H9 (cell line): ENCODE results near the gene RSPH3. TPM values are rescaled to one million over a fixed set of nuclear protein-coding genes. Genes with fewer than 3 reads are reported as not detected.

Source experiments
- DNase-seq: peaks from one replicate; pipeline ENCODE4 v3.0.0-alpha.2; 2017
- H2AFZ ChIP-seq: one replicate; pipeline ENCODE4 v1.6.1; 2013; ENCODE audit warnings: mild to moderate bottlenecking, low read length, control low read depth, moderate library complexity
- H2AK5ac ChIP-seq: 2 replicates; pipeline ENCODE4 v1.6.1; 2013; ENCODE audit warnings: low read length, control low read depth, mixed read lengths; ENCODE audit not compliant: insufficient read length
- H2BK120ac ChIP-seq: one replicate; pipeline ENCODE4 v1.6.1; 2013; ENCODE audit warnings: low read depth, mild to moderate bottlenecking, low read length, control low read depth, inconsistent platforms; ENCODE audit not compliant: poor library complexity, severe bottlenecking
- H2BK12ac ChIP-seq: 2 replicates; pipeline ENCODE4 v1.6.1; 2013; ENCODE audit warnings: low read length, control low read depth, mixed read lengths, low read depth; ENCODE audit not compliant: insufficient read length
- H2BK15ac ChIP-seq: 2 replicates; pipeline ENCODE4 v1.6.1; 2013; ENCODE audit warnings: low read depth, low read length, control low read depth
- H2BK20ac ChIP-seq: one replicate; pipeline ENCODE4 v1.6.1; 2013; ENCODE audit warnings: low read depth, mild to moderate bottlenecking, low read length, control low read depth, inconsistent platforms; ENCODE audit not compliant: poor library complexity, severe bottlenecking
- H2BK5ac ChIP-seq: 2 replicates; pipeline ENCODE4 v1.6.1; 2013; ENCODE audit warnings: low read length, control low read depth, mixed read lengths; ENCODE audit not compliant: insufficient read length
- H3K14ac ChIP-seq: 2 replicates; pipeline ENCODE4 v1.6.1; 2013; ENCODE audit warnings: low read length, control low read depth; ENCODE audit not compliant: insufficient read depth
- H3K18ac ChIP-seq: 2 replicates; pipeline ENCODE4 v1.6.1; 2013; ENCODE audit warnings: low read depth, mild to moderate bottlenecking, mixed read lengths, low read length, control low read depth; ENCODE audit not compliant: insufficient read length
- H3K23ac ChIP-seq: 2 replicates; pipeline ENCODE4 v1.6.1; 2013; ENCODE audit warnings: low read length, control low read depth, mixed read lengths, low read depth; ENCODE audit not compliant: insufficient read length
- H3K23me2 ChIP-seq: 2 replicates; pipeline ENCODE4 v1.6.1; 2013; ENCODE audit warnings: low read depth, mild to moderate bottlenecking, mixed read lengths, low read length, control low read depth; ENCODE audit not compliant: insufficient read length, poor library complexity, severe bottlenecking
- H3K27ac ChIP-seq: 2 replicates; pipeline ENCODE4 v1.5.1; 2013; ENCODE audit warnings: low read length, control low read depth, mixed read lengths, low read depth; ENCODE audit not compliant: insufficient read length
- H3K27me3 ChIP-seq: 2 replicates; pipeline ENCODE4 v1.6.1; 2013; ENCODE audit warnings: low read length, control low read depth, inconsistent platforms; ENCODE audit not compliant: insufficient read depth
- H3K4ac ChIP-seq: 2 replicates; pipeline ENCODE4 v1.6.1; 2013; ENCODE audit warnings: low read depth, mild to moderate bottlenecking, control low read depth, inconsistent platforms, low read length, moderate library complexity
- H3K4me1 ChIP-seq: 2 replicates; pipeline ENCODE4 v1.6.1; 2013; ENCODE audit warnings: low read length, control low read depth, inconsistent platforms; ENCODE audit not compliant: insufficient read depth
- H3K4me2 ChIP-seq: 2 replicates; pipeline ENCODE4 v1.6.1; 2013; ENCODE audit warnings: low read length, control low read depth, mixed read lengths; ENCODE audit not compliant: insufficient read length, insufficient read depth
- H3K56ac ChIP-seq: 2 replicates; pipeline ENCODE4 v1.6.1; 2013; ENCODE audit warnings: low read depth, mild to moderate bottlenecking, mixed read lengths, low read length, control low read depth; ENCODE audit not compliant: insufficient read length
- H3K79me1 ChIP-seq: 2 replicates; pipeline ENCODE4 v1.6.1; 2013; ENCODE audit warnings: low read depth, mild to moderate bottlenecking, moderate library complexity, low read length, control low read depth, inconsistent platforms; ENCODE audit not compliant: insufficient read depth, poor library complexity, severe bottlenecking
- H3K79me2 ChIP-seq: 2 replicates; pipeline ENCODE4 v1.6.1; 2013; ENCODE audit warnings: low read length, control low read depth, inconsistent platforms; ENCODE audit not compliant: insufficient read depth
- H3K9ac ChIP-seq: 2 replicates; pipeline ENCODE4 v1.6.1; 2013; ENCODE audit warnings: low read length, control low read depth, mixed read lengths; ENCODE audit not compliant: insufficient read length; ENCODE audit errors: extremely low read depth
- H3K9me3 ChIP-seq: one replicate; pipeline ENCODE4 v1.6.1; 2013; ENCODE audit warnings: low read depth, low read length, inconsistent platforms; ENCODE audit not compliant: control insufficient read depth
- H3T11ph ChIP-seq: one replicate; pipeline ENCODE4 v1.6.1; 2013; ENCODE audit warnings: mild to moderate bottlenecking, low read length, control low read depth, inconsistent platforms
- H4K20me1 ChIP-seq: one replicate; pipeline ENCODE4 v1.6.1; 2013; ENCODE audit not compliant: control insufficient read depth, insufficient read length, insufficient read depth
- H4K5ac ChIP-seq: 2 replicates; pipeline ENCODE4 v1.6.1; 2013; ENCODE audit warnings: low read depth, mild to moderate bottlenecking, mixed read lengths, low read length, control low read depth; ENCODE audit not compliant: insufficient read length
- H4K8ac ChIP-seq: replicated peaks from 2 replicates; pipeline ENCODE4 v1.6.1; 2013; ENCODE audit warnings: low read length, control low read depth, mixed read lengths, low read depth; ENCODE audit not compliant: insufficient read length
- H4K91ac ChIP-seq: 2 replicates; pipeline ENCODE4 v1.6.1; 2013; ENCODE audit warnings: low read depth, mild to moderate bottlenecking, moderate library complexity, mixed read lengths, low read length, control low read depth; ENCODE audit not compliant: insufficient read length
- H3K27ac Mint-ChIP-seq, 3 experiments: 2 replicates in 2 of 3; 3 replicates in 1 of 3; pipeline ENCODE4 v1.8.0; 2020 to 2021; ENCODE audit warnings: mixed read lengths in 3 of 3, mild to moderate bottlenecking in 1 of 3, moderate library complexity in 1 of 3
- H3K27me3 Mint-ChIP-seq: 2 replicates; pipeline ENCODE4 v1.8.0; 2021; ENCODE audit warnings: low read depth, mild to moderate bottlenecking, moderate library complexity, mixed read lengths
- H3K36me3 Mint-ChIP-seq, 3 experiments: 2 replicates in 2 of 3; 3 replicates in 1 of 3; pipeline ENCODE4 v1.8.0; 2020 to 2021; ENCODE audit warnings: low read depth in 3 of 3, mixed read lengths in 3 of 3; ENCODE audit not compliant: insufficient read depth in 1 of 3
- H3K4me1 Mint-ChIP-seq, 2 experiments: 2 replicates each; pipeline ENCODE4 v1.8.0; 2020; ENCODE audit warnings: mixed read lengths in 2 of 2
- H3K4me3 Mint-ChIP-seq, 2 experiments: 2 replicates in 1 of 2; 3 replicates in 1 of 2; pipeline ENCODE4 v1.8.0; 2020 to 2021; ENCODE audit warnings: mild to moderate bottlenecking in 2 of 2, mixed read lengths in 2 of 2, moderate library complexity in 1 of 2
- H3K9me3 Mint-ChIP-seq, 2 experiments: 2 replicates in 1 of 2; 3 replicates in 1 of 2; pipeline ENCODE4 v1.8.0; 2020; ENCODE audit warnings: mild to moderate bottlenecking in 2 of 2, mixed read lengths in 2 of 2, moderate library complexity in 1 of 2
- CTCF ChIP-seq: fragments of 200-600 bp; sonication (generic); conservative IDR thresholded peaks from 3 replicates; pipeline ENCODE4 v1.8.0; 2021; ENCODE audit warnings: antibody characterized with exemption, mild to moderate bottlenecking
- WGBS: extraction: QIAGEN DNeasy Blood & Tissue Kit; methylation state at CpG from one replicate; pipeline ENCODE4 v1.1.7; 2013; ENCODE audit warnings: missing lambda C conversion rate, low lambda C conversion rate, mixed read lengths; ENCODE audit not compliant: insufficient read length; ENCODE audit errors: extremely low coverage; 5-methylcytosine and 5-hydroxymethylcytosine counted together
- total RNA-seq: library from RNA; stranded (reverse); gene quantifications from 2 replicates; pipeline ENCODE4 v1.2.1, GENCODE V29; 2021

The RSPH3 gene
- total RNA-seq, 1 experiment from 2014 or later = 2.2 TPM

- Histone ChIP-seq H3T11ph (no peak overlapping the region), H4K20me1 (no peaks in the 10 kb centered on the region), H3K4me1 (no peaks in the 10 kb centered on the region), H3K23me2 (no peaks in the 10 kb centered on the region), H4K8ac (no peak overlapping the region), H2BK12ac (no peak overlapping the region), H3K27ac (no peak overlapping the region), H3K18ac (no peak overlapping the region), H2BK5ac (no peak overlapping the region), H3K27me3 (no peaks in the 10 kb centered on the region), H3K9me3 (no peaks in the 10 kb centered on the region), H3K9ac (no peak overlapping the region), H2BK120ac (no peak overlapping the region), H3K56ac (no peak overlapping the region), H2AFZ (no peak overlapping the region), H3K14ac (no peak overlapping the region), H3K4me2 (no peak overlapping the region), H2AK5ac (no peak overlapping the region), H3K79me1 (no peaks in the 10 kb centered on the region), H4K91ac (no peak overlapping the region), H2BK20ac (no peak overlapping the region), H2BK15ac (no peak overlapping the region), H3K79me2 (no peaks in the 10 kb centered on the region), H3K23ac (no peak overlapping the region), H3K4ac (no peak overlapping the region), H4K5ac (no peak overlapping the region)
- no CpG with 5 or more reads among the region's 2 CpGs for WGBS
- peaks cover 7% of the 10 kb centered on the region for H3K27me3 Mint-ChIP-seq
- peaks cover 0 to 8% of the 10 kb centered on the region in 2 experiments; a peak in 2 of 5 replicates for H3K9me3 Mint-ChIP-seq
- H3K27ac Mint-ChIP-seq = no peak overlapping the region
- peaks cover 12% of the 10 kb centered on the region in 2 experiments for H3K4me1 Mint-ChIP-seq
- no peak overlapping the region for H3K4me3 Mint-ChIP-seq
- DNase-seq = no peak
- TF ChIP-seq CTCF = no peak
- H3K36me3 Mint-ChIP-seq = peaks cover 0 to 9% (median 3%) of the 10 kb centered on the region in 3 experiments; a peak in 4 of 7 replicates
Observed at GRCh38 chr6:158941246-158941645, 58.8 kb downstream of the RSPH3 start.
